CD4-positive, alpha-beta T cell (primary cell): ENCODE results near the gene STK35. TPM values are rescaled to one million over a fixed set of nuclear protein-coding genes. Genes with fewer than 3 reads are reported as not detected.

Source experiments
- ATAC-seq: fragments of 200-7000 bp; cut with Tn5 transposase; one replicate; pipeline ENCODE4 v1.10.0; 2022; ENCODE audit warnings: mild to moderate bottlenecking; ENCODE audit not compliant: poor library complexity
- CTCF ChIA-PET: fragments of 350-600 bp; sonication (Branson Sonifier 250); formaldehyde crosslinking; loops from one replicate; lab custom pipeline; 2021; ENCODE audit warnings: antibody characterized with exemption, inconsistent platforms; lab: Charles Lee
- POLR2A ChIA-PET: fragments of 350-600 bp; sonication (Branson Sonifier 250); formaldehyde crosslinking; loops from one replicate; lab custom pipeline; 2021; ENCODE audit warnings: antibody characterized with exemption, inconsistent platforms; lab: Charles Lee
- DNase-seq, 14 experiments: peaks; one replicate each; pipeline ENCODE4 v3.0.0-alpha.2; 2013 to 2020; ENCODE audit warnings: mixed read lengths in 2 of 14
- H3K27ac ChIP-seq, 2 donors: one replicate each; pipeline versions ENCODE4 v1.5.1 to v1.7.0; 2013; ENCODE audit warnings: low read length in 2 of 2, low read depth in 1 of 2, mild to moderate bottlenecking in 1 of 2
- H3K27me3 ChIP-seq, 2 experiments: 1 replicate in 1 of 2; 2 replicates in 1 of 2; pipeline versions ENCODE4 v1.6.1 to v1.7.0; 2013; ENCODE audit warnings: low read length in 2 of 2, control low read depth in 1 of 2, mild to moderate bottlenecking in 1 of 2, moderate library complexity in 1 of 2; ENCODE audit not compliant: insufficient read depth in 2 of 2, control insufficient read depth in 1 of 2
- H3K36me3 ChIP-seq: one replicate; pipeline ENCODE4 v1.6.1; 2013; ENCODE audit warnings: low read length, control low read depth; ENCODE audit not compliant: insufficient read depth
- H3K4me1 ChIP-seq: one replicate; pipeline ENCODE4 v1.6.1; 2013; ENCODE audit warnings: low read length, control low read depth; ENCODE audit not compliant: insufficient read depth
- H3K4me3 ChIP-seq: one replicate; pipeline ENCODE4 v1.5.1; 2013; ENCODE audit warnings: mild to moderate bottlenecking, low read length, moderate library complexity
- H3K9me3 ChIP-seq, 2 experiments: 1 replicate in 1 of 2; 2 replicates in 1 of 2; pipeline versions ENCODE4 v1.6.1 to v1.7.0; 2013; ENCODE audit warnings: low read length in 2 of 2, mild to moderate bottlenecking in 2 of 2, control low read depth in 1 of 2, moderate library complexity in 1 of 2; ENCODE audit not compliant: control insufficient read depth in 1 of 2, insufficient read depth in 1 of 2
- H3K27ac Mint-ChIP-seq: one replicate; pipeline ENCODE4 v1.8.0; 2020; ENCODE audit warnings: mixed read lengths
- H3K27me3 Mint-ChIP-seq: one replicate; pipeline ENCODE4 v1.8.0; 2021; ENCODE audit warnings: mixed read lengths
- H3K36me3 Mint-ChIP-seq: one replicate; pipeline ENCODE4 v1.8.0; 2021; ENCODE audit warnings: low read depth, mixed read lengths
- H3K4me1 Mint-ChIP-seq: one replicate; pipeline ENCODE4 v1.8.0; 2021; ENCODE audit warnings: low read depth, mixed read lengths
- H3K4me3 Mint-ChIP-seq: one replicate; pipeline ENCODE4 v1.8.0; 2020; ENCODE audit warnings: mild to moderate bottlenecking, mixed read lengths
- H3K9me3 Mint-ChIP-seq: one replicate; pipeline ENCODE4 v1.8.0; 2020; ENCODE audit warnings: mixed read lengths
- intact Hi-C, 2 experiments: fragments of 100-400 bp; cut with DNase I in 1 of 2; cut with micrococcal nuclease in 1 of 2; formaldehyde crosslinking; loops; one replicate each; pipeline versions ENCODE4 v1.15.1 to v1.9.0; 2023 to 2025; cut with DNase I, micrococcal nuclease
- total RNA-seq, 174 experiments: library from RNA in 2 of 174; stranded (reverse) in 2 of 174; gene quantifications; one replicate each; pipeline ENCODE4 v1.2.3 and lab custom pipeline; 2021 to 2026
- TF ChIP-seq, protein P1 (sequence below): fragments of 200-600 bp; IDR thresholded peaks from one replicate; pipeline ENCODE4 v1.8.0; 2022; ENCODE audit warnings: antibody characterized with exemption, mild to moderate bottlenecking

Gene STK35
- total RNA-seq, 2 experiments from 2014 or later = 18.9 to 19.6 TPM

DNA sequence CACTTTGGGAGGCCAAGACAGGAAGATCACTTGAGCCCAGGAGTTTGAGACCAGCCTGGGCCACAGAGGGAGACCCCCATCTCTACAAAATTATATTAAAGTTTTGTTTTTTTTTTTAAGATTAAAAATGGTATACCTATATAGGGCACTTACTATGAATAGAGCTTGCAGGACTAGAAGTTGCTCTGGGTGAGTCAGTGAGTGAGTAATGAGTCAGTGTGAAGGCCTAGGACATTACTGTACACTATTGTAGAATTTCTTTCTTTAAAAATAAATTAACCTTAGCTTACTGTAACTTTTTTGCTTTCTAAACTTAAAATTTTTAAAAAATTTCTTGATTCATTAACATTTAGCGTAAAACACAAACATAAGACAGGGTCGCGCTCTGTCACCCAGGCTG lies 29.7 kb downstream of the STK35 start:
- Histone ChIP-seq H3K36me3 (peaks cover 10% of the 10 kb centered on the region), H3K27ac (no peak overlapping the region), H3K9me3 (no peaks in the 10 kb centered on the region), H3K27me3 (no peaks in the 10 kb centered on the region), H3K4me1 (peaks cover 15% of the 10 kb centered on the region), H3K4me3 (no peak overlapping the region)
- CTCF ChIA-PET = no interaction called here
- POLR2A ChIA-PET = no interaction called here
- no peaks in the 10 kb centered on the region for H3K27me3 Mint-ChIP-seq
- H3K4me3 Mint-ChIP-seq = no peak overlapping the region
- H3K9me3 Mint-ChIP-seq = no peaks in the 10 kb centered on the region
- H3K36me3 Mint-ChIP-seq = peaks cover 28% of the 10 kb centered on the region
- intact Hi-C loops = no loop called here
- TF ChIP-seq, protein P1, sequence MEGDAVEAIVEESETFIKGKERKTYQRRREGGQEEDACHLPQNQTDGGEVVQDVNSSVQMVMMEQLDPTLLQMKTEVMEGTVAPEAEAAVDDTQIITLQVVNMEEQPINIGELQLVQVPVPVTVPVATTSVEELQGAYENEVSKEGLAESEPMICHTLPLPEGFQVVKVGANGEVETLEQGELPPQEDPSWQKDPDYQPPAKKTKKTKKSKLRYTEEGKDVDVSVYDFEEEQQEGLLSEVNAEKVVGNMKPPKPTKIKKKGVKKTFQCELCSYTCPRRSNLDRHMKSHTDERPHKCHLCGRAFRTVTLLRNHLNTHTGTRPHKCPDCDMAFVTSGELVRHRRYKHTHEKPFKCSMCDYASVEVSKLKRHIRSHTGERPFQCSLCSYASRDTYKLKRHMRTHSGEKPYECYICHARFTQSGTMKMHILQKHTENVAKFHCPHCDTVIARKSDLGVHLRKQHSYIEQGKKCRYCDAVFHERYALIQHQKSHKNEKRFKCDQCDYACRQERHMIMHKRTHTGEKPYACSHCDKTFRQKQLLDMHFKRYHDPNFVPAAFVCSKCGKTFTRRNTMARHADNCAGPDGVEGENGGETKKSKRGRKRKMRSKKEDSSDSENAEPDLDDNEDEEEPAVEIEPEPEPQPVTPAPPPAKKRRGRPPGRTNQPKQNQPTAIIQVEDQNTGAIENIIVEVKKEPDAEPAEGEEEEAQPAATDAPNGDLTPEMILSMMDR = no peak
- H3K4me1 Mint-ChIP-seq = peaks cover 58% of the 10 kb centered on the region
- no peak for DNase-seq
- ATAC-seq = no peak
- H3K27ac Mint-ChIP-seq = no peak overlapping the region

DNA sequence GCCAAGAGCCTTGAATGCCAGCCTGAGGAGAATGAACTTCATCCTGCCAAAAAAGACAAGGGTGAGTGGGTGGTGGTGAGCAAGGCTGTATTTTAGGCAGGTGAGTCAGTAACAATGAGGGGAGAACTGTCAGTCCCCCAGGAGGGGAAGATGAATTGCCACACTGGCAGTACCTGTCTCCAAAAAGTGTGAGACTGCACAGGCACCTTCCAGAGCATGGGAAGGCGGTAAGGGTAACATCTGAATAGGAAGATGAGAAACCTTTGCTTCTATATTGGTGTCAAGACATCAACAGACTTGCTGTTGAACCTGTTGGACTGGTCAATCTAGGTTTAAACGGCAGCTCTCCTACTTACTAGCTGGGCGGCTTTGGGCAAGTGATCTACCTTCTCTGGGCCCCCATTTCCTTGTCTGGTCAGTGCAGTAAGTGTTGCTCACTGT lies 30.9 kb downstream of the STK35 start:
- TF ChIP-seq, protein P1 = no peak
- POLR2A ChIA-PET = no interaction called here
- no peaks in the 10 kb centered on the region for H3K27me3 Mint-ChIP-seq
- no peak overlapping the region for H3K4me3 Mint-ChIP-seq
- no peak for DNase-seq
- H3K27ac Mint-ChIP-seq = no peak overlapping the region
- peaks cover 10% of the 10 kb centered on the region for H3K4me1 ChIP-seq
- H3K27me3 ChIP-seq = no peaks in the 10 kb centered on the region
- peaks cover 9% of the 10 kb centered on the region for H3K36me3 ChIP-seq
- H3K4me1 Mint-ChIP-seq = peaks cover 51% of the 10 kb centered on the region
- intact Hi-C loops = no loop called here
- no peaks in the 10 kb centered on the region for H3K9me3 ChIP-seq
- H3K36me3 Mint-ChIP-seq = peaks cover 26% of the 10 kb centered on the region
- no peak overlapping the region for H3K4me3 ChIP-seq
- H3K27ac ChIP-seq = no peak overlapping the region
- CTCF ChIA-PET = no interaction called here
- ATAC-seq = no peak
- H3K9me3 Mint-ChIP-seq = no peaks in the 10 kb centered on the region

DNA sequence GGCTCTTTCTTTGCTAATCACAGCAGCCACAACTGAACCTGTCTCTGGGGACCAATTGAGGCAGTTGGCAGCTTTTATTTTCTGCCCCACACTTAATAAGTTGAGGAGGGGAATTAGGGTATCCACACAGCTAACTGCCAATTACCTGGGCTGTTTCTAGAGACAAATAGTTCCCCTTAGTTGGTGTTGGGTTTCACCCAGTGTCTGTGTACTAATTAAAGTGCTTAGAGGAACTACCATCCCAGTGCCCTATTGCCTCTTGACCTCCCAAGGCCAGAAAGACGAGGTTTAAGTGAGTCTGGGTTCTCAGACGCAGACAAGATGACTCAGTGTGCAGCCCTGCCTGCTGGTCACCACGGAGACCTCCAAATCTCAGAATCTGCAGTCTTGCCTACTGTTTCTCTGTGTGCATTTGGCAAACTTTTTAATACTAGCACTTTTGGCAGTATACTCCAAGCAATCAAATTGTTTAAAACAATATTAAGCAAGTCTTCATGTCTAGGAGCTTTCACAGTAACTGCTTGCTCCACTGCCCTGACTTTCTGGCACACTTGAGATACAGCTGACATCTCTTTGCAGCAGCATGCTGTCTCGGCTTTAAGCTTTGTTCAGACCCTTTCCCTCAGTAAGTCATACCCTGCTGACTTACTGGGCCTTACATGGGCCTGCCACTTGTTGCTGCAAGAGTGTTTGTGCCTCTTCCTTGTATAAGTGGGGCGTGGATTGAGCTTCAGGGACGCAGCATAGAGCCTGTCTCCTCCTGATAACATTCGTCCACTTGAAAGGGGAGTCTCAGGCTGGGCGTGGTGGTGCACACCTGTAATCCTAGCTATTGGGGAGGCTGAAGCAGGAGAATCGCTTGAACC lies 31.9 kb downstream of the STK35 start:
- H3K9me3 ChIP-seq = no peaks in the 10 kb centered on the region
- CTCF ChIA-PET = no interaction called here
- ATAC-seq (no peak), DNase-seq (no peak)
- H3K4me3 ChIP-seq = no peak overlapping the region
- Mint-ChIP-seq H3K27ac (no peak overlapping the region), H3K9me3 (no peaks in the 10 kb centered on the region), H3K36me3 (peaks cover 18% of the 10 kb centered on the region), H3K4me3 (no peak overlapping the region), H3K4me1 (peaks cover 41% of the 10 kb centered on the region), H3K27me3 (no peaks in the 10 kb centered on the region)
- H3K27me3 ChIP-seq = no peaks in the 10 kb centered on the region
- H3K27ac ChIP-seq = no peak overlapping the region
- intact Hi-C loops = no loop called here
- no peaks in the 10 kb centered on the region for H3K36me3 ChIP-seq
- POLR2A ChIA-PET = no interaction called here
- H3K4me1 ChIP-seq = peaks cover 8% of the 10 kb centered on the region
- TF ChIP-seq, protein P1 = no peak
